ENCODE data around the gene C2CD2.

Gene C2CD2

DNA sequence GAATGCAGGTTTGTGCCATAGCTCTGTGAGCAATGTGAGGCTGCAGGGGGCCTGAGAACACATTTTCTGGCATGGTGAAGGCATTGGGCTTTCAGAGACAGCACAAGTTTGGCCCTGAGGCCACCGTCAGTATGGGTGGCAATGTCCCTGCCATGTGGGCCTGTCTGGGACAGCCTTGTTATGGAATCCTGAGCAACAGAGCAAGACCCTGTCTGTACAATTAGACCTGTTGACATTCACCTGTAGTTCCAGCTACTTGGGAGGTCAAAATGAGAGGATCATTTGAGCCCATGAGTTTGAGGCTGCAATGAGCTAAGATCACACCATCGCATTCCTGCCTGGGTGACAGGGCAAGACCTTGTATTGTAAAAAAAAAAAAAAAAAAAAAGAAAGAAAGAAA is 110.2 kb downstream of the C2CD2 start:
- DNase-seq (ENCODE audit: low spot score), result no peak
- TF ChIP-seq, protein P1, sequence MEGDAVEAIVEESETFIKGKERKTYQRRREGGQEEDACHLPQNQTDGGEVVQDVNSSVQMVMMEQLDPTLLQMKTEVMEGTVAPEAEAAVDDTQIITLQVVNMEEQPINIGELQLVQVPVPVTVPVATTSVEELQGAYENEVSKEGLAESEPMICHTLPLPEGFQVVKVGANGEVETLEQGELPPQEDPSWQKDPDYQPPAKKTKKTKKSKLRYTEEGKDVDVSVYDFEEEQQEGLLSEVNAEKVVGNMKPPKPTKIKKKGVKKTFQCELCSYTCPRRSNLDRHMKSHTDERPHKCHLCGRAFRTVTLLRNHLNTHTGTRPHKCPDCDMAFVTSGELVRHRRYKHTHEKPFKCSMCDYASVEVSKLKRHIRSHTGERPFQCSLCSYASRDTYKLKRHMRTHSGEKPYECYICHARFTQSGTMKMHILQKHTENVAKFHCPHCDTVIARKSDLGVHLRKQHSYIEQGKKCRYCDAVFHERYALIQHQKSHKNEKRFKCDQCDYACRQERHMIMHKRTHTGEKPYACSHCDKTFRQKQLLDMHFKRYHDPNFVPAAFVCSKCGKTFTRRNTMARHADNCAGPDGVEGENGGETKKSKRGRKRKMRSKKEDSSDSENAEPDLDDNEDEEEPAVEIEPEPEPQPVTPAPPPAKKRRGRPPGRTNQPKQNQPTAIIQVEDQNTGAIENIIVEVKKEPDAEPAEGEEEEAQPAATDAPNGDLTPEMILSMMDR (IDR thresholded peaks at IDR 0.05; ENCODE audit: borderline replicate concordance, control extremely low read depth, extremely low read depth, insufficient read depth, missing control alignments), result no peak
- in situ Hi-C loops (cut with MboI; ENCODE audit: low sequenced_read_pairs, unreplicated experiment), result no loop called here

DNA sequence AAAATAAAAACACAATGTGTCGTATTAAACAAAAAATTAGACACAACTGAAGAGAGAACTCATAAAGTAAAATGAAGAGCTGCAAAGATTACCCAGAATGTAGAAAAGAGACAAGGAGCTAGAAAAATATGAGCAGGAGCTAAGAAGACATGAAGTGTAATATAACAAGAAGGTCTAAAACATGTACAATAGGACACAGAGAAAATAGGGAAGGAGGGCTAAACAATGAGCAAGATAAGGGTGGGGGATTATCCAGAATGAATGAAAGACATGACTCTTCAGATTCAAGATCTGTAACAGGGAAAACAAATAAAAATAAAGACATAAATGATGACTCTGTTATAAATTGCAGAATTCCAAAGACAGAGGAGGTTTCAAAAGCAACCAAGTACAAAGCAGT is 112.9 kb downstream of the C2CD2 start:
- TF ChIP-seq, protein P1 (IDR thresholded peaks at IDR 0.05; ENCODE audit: borderline replicate concordance, control extremely low read depth, extremely low read depth, insufficient read depth, missing control alignments), result no peak
- in situ Hi-C loops (cut with MboI; ENCODE audit: low sequenced_read_pairs, unreplicated experiment), result no loop called here
- no peak for DNase-seq (ENCODE audit: low spot score)

DNA sequence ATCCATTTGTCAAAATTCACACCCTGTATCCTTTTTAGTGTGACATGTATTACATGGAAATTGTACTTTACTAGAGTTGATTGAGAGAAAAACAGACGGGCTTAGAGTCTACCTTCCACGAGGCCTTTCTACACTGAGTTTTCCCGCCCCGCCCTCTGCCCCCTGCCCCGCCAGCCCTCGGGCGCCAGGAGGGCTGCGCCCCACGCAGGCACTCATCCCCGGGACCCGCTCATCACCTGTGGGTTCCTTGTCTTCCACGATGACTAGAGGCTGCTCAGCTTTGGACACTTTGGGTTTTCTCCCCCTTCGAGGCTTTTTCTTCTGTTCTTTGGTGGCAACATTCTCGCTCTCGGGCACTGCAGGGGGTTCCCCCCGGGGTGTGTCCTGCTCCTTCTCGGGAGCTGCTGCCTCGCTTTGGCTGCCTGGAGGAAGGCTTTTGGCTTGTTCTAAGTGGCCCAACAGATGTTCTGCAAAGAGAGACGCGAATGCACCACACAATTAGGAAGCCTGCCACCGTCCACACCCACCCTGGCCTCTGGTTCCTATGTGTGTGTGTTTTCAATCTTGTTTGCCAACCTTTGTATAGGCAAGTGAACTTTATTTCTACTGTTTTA is 114.3 kb downstream of the C2CD2 start:
- in situ Hi-C loops (cut with MboI; ENCODE audit: low sequenced_read_pairs, unreplicated experiment), result no loop called here
- no peak for DNase-seq (ENCODE audit: low spot score)
- TF ChIP-seq, protein P1 (IDR thresholded peaks at IDR 0.05; ENCODE audit: borderline replicate concordance, control extremely low read depth, extremely low read depth, insufficient read depth, missing control alignments), result no peak

DNA sequence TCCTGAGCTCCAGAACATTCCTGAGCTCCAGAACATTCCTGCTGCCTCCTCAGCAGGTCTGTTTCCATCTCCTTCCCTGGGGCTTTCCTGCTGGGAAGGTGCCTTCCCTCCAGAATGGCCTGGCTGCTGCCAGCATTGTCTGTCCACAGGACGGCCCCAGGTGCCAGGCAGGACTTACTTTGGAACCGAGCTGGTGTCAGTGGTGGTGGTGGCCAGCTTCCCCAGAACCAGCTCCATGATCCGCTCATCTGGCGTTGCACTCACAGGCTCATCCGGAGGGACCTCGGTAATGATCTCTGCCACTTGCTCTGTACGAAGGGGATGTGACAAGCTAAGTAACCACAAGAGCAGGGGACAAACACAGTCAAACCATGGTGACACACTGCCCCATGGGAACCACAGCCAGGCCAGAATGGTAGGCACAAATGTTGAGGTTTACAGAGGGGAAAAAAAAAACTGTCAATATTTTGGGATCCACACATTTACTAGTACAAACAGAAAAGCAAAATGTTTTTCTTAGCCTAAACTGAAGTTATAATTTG is 116.0 kb downstream of the C2CD2 start:
- in situ Hi-C loops (cut with MboI; ENCODE audit: low sequenced_read_pairs, unreplicated experiment), result no loop called here
- DNase-seq (ENCODE audit: low spot score), result no peak
- TF ChIP-seq, protein P1 (IDR thresholded peaks at IDR 0.05; ENCODE audit: borderline replicate concordance, control extremely low read depth, extremely low read depth, insufficient read depth, missing control alignments), result no peak

DNA sequence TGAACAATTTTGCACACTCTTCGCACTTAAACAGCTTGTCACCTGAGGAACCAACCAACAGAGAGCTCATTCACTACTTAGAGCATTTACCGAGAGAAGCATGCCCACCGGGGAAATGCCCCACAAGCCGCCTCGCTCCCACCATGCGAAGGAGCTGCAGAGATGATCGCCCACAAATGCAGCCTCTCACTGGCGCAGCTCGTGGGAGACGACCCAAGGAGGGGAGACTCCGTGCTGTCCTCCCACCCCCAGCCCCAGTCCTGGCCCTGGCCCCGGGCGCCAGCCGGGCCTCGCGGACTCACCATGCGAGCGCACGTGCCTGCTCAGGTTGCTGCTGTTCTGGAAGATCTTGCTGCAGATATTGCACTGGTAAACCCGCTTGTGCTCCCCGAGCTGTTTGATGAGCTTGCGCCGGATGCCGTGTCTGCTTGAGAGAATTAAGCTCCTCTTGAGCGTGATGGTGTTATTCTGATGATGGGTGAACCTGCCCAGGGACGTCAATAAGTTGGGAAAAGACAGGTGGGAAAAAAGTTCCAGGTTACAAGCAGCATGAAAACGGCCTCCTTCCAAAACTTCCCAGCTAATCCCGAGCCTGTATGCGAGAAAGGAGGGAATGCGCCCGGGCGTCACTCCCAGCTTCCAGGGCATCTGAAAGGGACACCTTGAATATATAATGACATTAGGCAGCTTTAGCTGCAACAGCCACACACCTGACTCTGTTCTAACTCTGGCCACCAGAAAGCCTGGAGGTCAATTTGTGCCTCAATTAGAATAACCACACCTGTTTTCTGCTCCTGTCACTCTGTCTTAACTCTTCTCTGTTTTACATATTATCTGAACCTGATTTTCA is 117.4 kb downstream of the C2CD2 start:
- TF ChIP-seq, protein P1 (IDR thresholded peaks at IDR 0.05; ENCODE audit: borderline replicate concordance, control extremely low read depth, extremely low read depth, insufficient read depth, missing control alignments), result no peak
- in situ Hi-C loops (cut with MboI; ENCODE audit: low sequenced_read_pairs, unreplicated experiment), result no loop called here
- no peak for DNase-seq (ENCODE audit: low spot score)

DNA sequence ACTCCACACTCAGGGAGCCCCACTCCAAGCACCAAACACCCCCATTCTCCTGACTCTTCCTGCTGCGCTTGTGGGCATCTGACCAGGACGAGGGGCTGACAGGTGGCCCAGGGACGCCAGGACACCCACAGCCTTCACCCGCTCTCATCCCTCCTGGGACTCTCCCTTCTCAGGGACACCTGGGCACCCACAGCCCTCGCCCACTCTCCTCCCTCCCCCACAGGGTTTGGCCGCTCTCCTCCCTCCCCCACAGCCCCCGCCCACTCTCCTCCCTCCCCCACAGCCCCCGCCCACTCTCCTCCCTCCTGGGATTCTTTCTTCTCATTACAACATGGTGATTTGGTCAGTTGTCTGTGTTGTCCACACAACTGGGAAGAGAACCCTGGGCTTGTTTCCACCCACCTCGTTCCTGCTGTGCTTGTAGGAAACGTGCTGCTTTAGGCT is 118.1 kb downstream of the C2CD2 start:
- in situ Hi-C loops (cut with MboI; ENCODE audit: low sequenced_read_pairs, unreplicated experiment), result no loop called here
- no peak for DNase-seq (ENCODE audit: low spot score)
- TF ChIP-seq, protein P1 (IDR thresholded peaks at IDR 0.05; ENCODE audit: borderline replicate concordance, control extremely low read depth, extremely low read depth, insufficient read depth, missing control alignments), result no peak
